H1 (cell line): ENCODE measurements around the gene LRRC26. TPM values are rescaled to one million over a fixed set of nuclear protein-coding genes. Genes with fewer than 3 reads are reported as not detected.

Source experiments
- CTCF ChIA-PET: fragments of 300-600 bp; sonication (Branson Sonifier 250); formaldehyde crosslinking; loops from one replicate; lab custom pipeline; 2021; ENCODE audit not compliant: partially characterized antibody; lab: Charles Lee
- POLR2A ChIA-PET: fragments of 300-600 bp; sonication (Branson Sonifier 250); formaldehyde crosslinking; loops from one replicate; lab custom pipeline; 2021; ENCODE audit warnings: inconsistent platforms; ENCODE audit not compliant: partially characterized antibody; lab: Charles Lee
- DNase-seq, 2 experiments: peaks; one replicate each; pipeline versions ENCODE4 v3.0.0 to v3.0.0-alpha.2; 2010 to 2022; ENCODE audit warnings: low spot score in 2 of 2, low read depth in 1 of 2, mixed read lengths in 1 of 2
- FAIRE-seq: peaks from 2 replicates; lab custom pipeline; 2011; peaks lifted over from hg19 to GRCh38; lab: Jason Lieb, UNC
- H2AFZ ChIP-seq: 2 replicates; pipeline ENCODE4 v1.8.1; 2012; ENCODE audit warnings: low read length, inconsistent platforms
- H2AK5ac ChIP-seq: 2 replicates; pipeline ENCODE4 v1.6.1; 2013; ENCODE audit warnings: low read depth, low read length
- H2BK120ac ChIP-seq: replicated peaks from 2 replicates; pipeline ENCODE3; 2013; ENCODE audit warnings: low read depth, low read length, inconsistent platforms
- H2BK12ac ChIP-seq: 2 replicates; pipeline ENCODE4 v1.6.1; 2013; ENCODE audit warnings: low read depth, low read length
- H2BK15ac ChIP-seq: 2 replicates; pipeline ENCODE4 v1.6.1; 2013; ENCODE audit warnings: low read length
- H2BK20ac ChIP-seq: 2 replicates; pipeline ENCODE4 v1.6.1; 2013; ENCODE audit warnings: low read length
- H2BK5ac ChIP-seq: 2 replicates; pipeline ENCODE4 v1.6.1; 2013; ENCODE audit warnings: low read depth, low read length
- H3K14ac ChIP-seq: 2 replicates; pipeline ENCODE4 v1.6.1; 2013; ENCODE audit warnings: inconsistent platforms; ENCODE audit not compliant: insufficient read length
- H3K18ac ChIP-seq: 2 replicates; pipeline ENCODE4 v1.6.1; 2013; ENCODE audit warnings: low read length; ENCODE audit errors: extremely low read depth
- H3K23ac ChIP-seq: 2 replicates; pipeline ENCODE4 v1.6.1; 2013; ENCODE audit warnings: inconsistent platforms; ENCODE audit not compliant: insufficient read length
- H3K23me2 ChIP-seq: 2 replicates; pipeline ENCODE4 v1.6.1; 2013; ENCODE audit warnings: low read depth, low read length
- H3K27ac ChIP-seq: 2 replicates; pipeline ENCODE4 v1.6.1; 2011; ENCODE audit warnings: low read depth, low read length, inconsistent platforms
- H3K27me3 ChIP-seq, 4 experiments: replicated peaks in 1 of 4; 1 replicate in 1 of 4; 2 replicates in 3 of 4; pipeline versions ENCODE4 v1.6.1 to v1.8.1; 2011 to 2013; ENCODE audit warnings: low read length in 3 of 4, mild to moderate bottlenecking in 3 of 4, inconsistent platforms in 2 of 4, mixed read lengths in 2 of 4, moderate library complexity in 1 of 4; ENCODE audit not compliant: control insufficient read depth in 3 of 4, insufficient read depth in 3 of 4; ENCODE audit errors: extremely low read depth in 1 of 4
- H3K36me3 ChIP-seq, 4 experiments: 2 replicates each; pipeline versions ENCODE4 v1.6.1 to v1.8.1; 2011 to 2013; ENCODE audit warnings: mild to moderate bottlenecking in 4 of 4, low read length in 3 of 4, moderate library complexity in 2 of 4, control low read depth in 1 of 4, inconsistent platforms in 1 of 4; ENCODE audit not compliant: insufficient read depth in 4 of 4, control insufficient read depth in 2 of 4
- H3K4ac ChIP-seq: replicated peaks from 2 replicates; pipeline ENCODE3; 2013; ENCODE audit warnings: low read length, low read depth, mixed read lengths, inconsistent platforms; ENCODE audit not compliant: insufficient read length
- H3K4me1 ChIP-seq, 4 experiments: replicated peaks in 1 of 4; 1 replicate in 1 of 4; 2 replicates in 3 of 4; pipeline versions ENCODE4 v1.6.1 to v1.8.1; 2011 to 2013; ENCODE audit warnings: low read length in 3 of 4, inconsistent platforms in 2 of 4, mixed read lengths in 1 of 4; ENCODE audit not compliant: insufficient read depth in 4 of 4, control insufficient read depth in 3 of 4
- H3K4me2 ChIP-seq, 2 experiments: 2 replicates each; pipeline versions ENCODE4 v1.6.1 to v1.8.1; 2011 to 2013; ENCODE audit warnings: low read depth in 2 of 2, low read length in 2 of 2, control low read depth in 1 of 2, inconsistent platforms in 1 of 2, mild to moderate bottlenecking in 1 of 2; ENCODE audit not compliant: insufficient read depth in 1 of 2
- H3K4me3 ChIP-seq, 4 experiments: fragments of 200-600, 300-600 bp in 1 of 4; sonication (generic), shearing (Covaris generic), sonication (Bioruptor Twin) in 1 of 4; 2 replicates each; pipeline versions ENCODE4 v1.5.1 to v1.8.1; 2011 to 2016; ENCODE audit warnings: low read length in 4 of 4, low read depth in 3 of 4, control low read depth in 2 of 4, inconsistent platforms in 2 of 4, mild to moderate bottlenecking in 2 of 4, mixed read lengths in 1 of 4, moderate library complexity in 1 of 4; ENCODE audit not compliant: insufficient read depth in 2 of 4; ENCODE audit errors: extremely low read depth in 1 of 4
- H3K56ac ChIP-seq: replicated peaks from 2 replicates; pipeline ENCODE3; 2013; ENCODE audit warnings: low read depth, mild to moderate bottlenecking, mixed read lengths, low read length, inconsistent platforms; ENCODE audit not compliant: insufficient read length
- H3K79me1 ChIP-seq: 2 replicates; pipeline ENCODE4 v1.6.1; 2013; ENCODE audit warnings: low read depth, low read length, control low read depth
- H3K79me2 ChIP-seq, 2 experiments: 2 replicates each; pipeline versions ENCODE4 v1.6.1 to v1.8.1; 2012 to 2013; ENCODE audit warnings: low read length in 2 of 2, mild to moderate bottlenecking in 2 of 2, inconsistent platforms in 1 of 2; ENCODE audit not compliant: insufficient read depth in 2 of 2, control insufficient read depth in 1 of 2
- H3K9ac ChIP-seq, 4 experiments: replicated peaks in 1 of 4; 1 replicate in 1 of 4; 2 replicates in 3 of 4; pipeline versions ENCODE4 v1.6.1 to v1.8.1; 2011 to 2013; ENCODE audit warnings: low read depth in 3 of 4, low read length in 3 of 4, control low read depth in 2 of 4, mild to moderate bottlenecking in 2 of 4, moderate library complexity in 2 of 4, inconsistent platforms in 1 of 4; ENCODE audit errors: extremely low read depth in 1 of 4
- H3K9me3 ChIP-seq, 2 experiments: 2 replicates each; pipeline versions ENCODE4 v1.6.1 to v1.8.1; 2012 to 2013; ENCODE audit warnings: mild to moderate bottlenecking in 2 of 2, moderate library complexity in 2 of 2, control low read depth in 1 of 2, inconsistent platforms in 1 of 2, low read depth in 1 of 2, low read length in 1 of 2, mixed read lengths in 1 of 2; ENCODE audit not compliant: insufficient read depth in 2 of 2
- H4K20me1 ChIP-seq, 2 experiments: replicated peaks in 1 of 2; 2 replicates each; pipeline versions ENCODE3 to v1.8.1; 2011 to 2013; ENCODE audit warnings: inconsistent platforms in 2 of 2, low read length in 2 of 2, mild to moderate bottlenecking in 1 of 2; ENCODE audit not compliant: insufficient read depth in 2 of 2, control insufficient read depth in 1 of 2
- H4K5ac ChIP-seq: 2 replicates; pipeline ENCODE4 v1.6.1; 2013; ENCODE audit warnings: low read length, low read depth, mixed read lengths, inconsistent platforms; ENCODE audit not compliant: insufficient read length
- H4K8ac ChIP-seq: 2 replicates; pipeline ENCODE4 v1.8.0; 2013; ENCODE audit warnings: mild to moderate bottlenecking, moderate library complexity, low read length, inconsistent platforms; ENCODE audit not compliant: insufficient read depth; ENCODE audit errors: extremely low read depth
- H4K91ac ChIP-seq: replicated peaks from 2 replicates; pipeline ENCODE3; 2013; ENCODE audit warnings: low read length, mixed read lengths, inconsistent platforms; ENCODE audit not compliant: insufficient read length
- CREB1 ChIP-seq: IDR thresholded peaks from 2 replicates; pipeline ENCODE4 v1.6.1; 2012; ENCODE audit warnings: inconsistent platforms
- EZH2 ChIP-seq: fragments of 200-600 bp; sonication (generic); IDR thresholded peaks from 2 replicates; pipeline ENCODE4 v1.7.1; 2012; ENCODE audit warnings: low read depth, mild to moderate bottlenecking, moderate library complexity, low read length, inconsistent platforms; ENCODE audit not compliant: severe bottlenecking
- NANOG ChIP-seq: IDR thresholded peaks from 2 replicates; pipeline ENCODE4 v1.6.1; 2011; ENCODE audit warnings: low read length, low read depth, mild to moderate bottlenecking, inconsistent platforms; ENCODE audit not compliant: insufficient read depth, poor library complexity, severe bottlenecking
- POLR2AphosphoS5 ChIP-seq: IDR thresholded peaks from 2 replicates; pipeline ENCODE4 v1.6.1; 2011; ENCODE audit warnings: low read depth, low read length
- RNF2 ChIP-seq: fragments of 200-900, 300-1000 bp; sonication (generic); IDR thresholded peaks from 2 replicates; pipeline ENCODE4 v1.7.1; 2016; ENCODE audit warnings: borderline replicate concordance, low read depth, mild to moderate bottlenecking, antibody characterized with exemption, low read length; ENCODE audit not compliant: poor library complexity, severe bottlenecking; ENCODE audit errors: missing control alignments
- SUZ12 ChIP-seq: fragments of 200-600 bp; sonication (generic); IDR thresholded peaks from 2 replicates; pipeline ENCODE4 v1.6.1; 2012; ENCODE audit warnings: mild to moderate bottlenecking, inconsistent platforms, low read length, moderate library complexity, mixed read lengths
- WGBS, 2 experiments: shearing (Covaris generic) in 1 of 2; methylation state at CpG; one replicate each; pipeline versions ENCODE4 v1.1.6 to v1.1.7; 2013 to 2015; ENCODE audit warnings: low lambda C conversion rate in 2 of 2, mixed read lengths in 2 of 2, inconsistent platforms in 1 of 2, low coverage in 1 of 2, missing lambda C conversion rate in 1 of 2; ENCODE audit not compliant: insufficient replicate concordance in 2 of 2, insufficient coverage in 1 of 2, insufficient read length in 1 of 2; ENCODE audit errors: extremely low coverage in 1 of 2, missing lambda C conversion rate in 1 of 2; 5-methylcytosine and 5-hydroxymethylcytosine counted together
- polyA plus RNA-seq, 7 experiments: library from polyadenylated mRNA; depleted of rRNA in 3 of 7; stranded (reverse) in 5 of 7; unstranded in 2 of 7; fragments of >200 nt in 5 of 7; fragments of 200-250 nt in 2 of 7; gene quantifications; 1 replicate in 5 of 7; 2 replicates in 1 of 7; 4 replicates in 1 of 7; pipeline versions ENCODE4 v1.2.1 to v1.2.3, GENCODE V29; 2011 to 2013; ENCODE audit warnings: missing spikeins in 2 of 7, mixed read lengths in 2 of 7
- total RNA-seq: library from RNA; stranded (reverse); fragmentation: NEBNext Ultra II Directional; extraction: Animal tissue kit (Norgen Biotek cat#: 25700); gene quantifications from 2 replicates; pipeline ENCODE4 v1.2.1, GENCODE V29; 2021
- TF ChIP-seq, protein P1 (sequence below): IDR thresholded peaks from 2 replicates; pipeline ENCODE4 v1.6.1; 2012; ENCODE audit warnings: inconsistent platforms
- TF ChIP-seq, protein P2 (sequence below): IDR thresholded peaks from 2 replicates; pipeline ENCODE4 v1.6.1; 2012; ENCODE audit warnings: inconsistent platforms

The LRRC26 gene
- total and polyA plus RNA-seq, 2 of the 8 experiments (the other 6 are each of a cell fraction or from before 2014, with no cell fraction given), result 0.34 to 0.85 TPM

DNA sequence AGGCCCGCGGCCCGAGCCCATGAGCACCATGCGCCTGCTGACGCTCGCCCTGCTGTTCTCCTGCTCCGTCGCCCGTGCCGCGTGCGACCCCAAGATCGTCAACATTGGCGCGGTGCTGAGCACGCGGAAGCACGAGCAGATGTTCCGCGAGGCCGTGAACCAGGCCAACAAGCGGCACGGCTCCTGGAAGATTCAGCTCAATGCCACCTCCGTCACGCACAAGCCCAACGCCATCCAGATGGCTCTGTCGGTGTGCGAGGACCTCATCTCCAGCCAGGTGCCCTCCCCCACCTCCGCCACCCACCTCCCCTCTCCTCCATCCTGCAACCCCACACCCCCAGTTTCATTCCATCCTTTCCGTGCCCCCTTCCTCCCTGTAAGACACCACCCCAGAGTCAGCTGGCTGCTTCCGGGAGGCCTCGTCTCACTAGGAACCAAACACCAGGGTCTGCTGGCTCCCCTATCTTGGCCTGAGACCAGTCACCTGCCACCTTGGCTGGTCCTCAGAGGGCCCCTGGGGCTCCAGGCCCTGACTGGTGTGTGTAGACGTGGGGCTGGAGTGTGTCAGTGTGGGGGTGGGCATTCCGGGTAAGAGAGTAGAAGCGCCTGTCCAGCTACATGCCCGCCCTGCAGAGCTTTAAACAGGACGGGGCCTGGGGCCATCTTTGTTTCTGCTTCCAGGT lies 30.2 kb downstream of the LRRC26 start:
- no peak overlapping the region for H3K27ac ChIP-seq
- no peak overlapping the region for H3K18ac ChIP-seq
- ChIA-PET POLR2A (interaction anchor here (0.6 to 2.4 kb wide), 5 partner anchors 10 to 101 kb away, joined by 3 to 6 read pairs (median 3); partner anchors contain the start of genes RNF208 and TUBB4B), CTCF (interaction anchor here (0.6 to 4.5 kb wide), 8 partner anchors 10 to 104 kb away, joined by 3 to 24 read pairs (median 8); partner anchors contain the start of gene RNF224)
- H2BK20ac ChIP-seq, result no peak overlapping the region
- no peak overlapping the region for H3K14ac ChIP-seq
- H4K5ac ChIP-seq, result no peak overlapping the region
- H3K9ac ChIP-seq, result no peak overlapping the region
- no peaks in the 10 kb centered on the region for H3K79me2 ChIP-seq
- no peak overlapping the region for H3K23ac ChIP-seq
- H3K4ac ChIP-seq, result no peak overlapping the region
- peak overlapping the region; percentile 61 to 85; a peak in 3 of 4 replicates for H3K4me2 ChIP-seq
- H4K8ac ChIP-seq, result peak overlapping the region; percentile 14; the same call in 1 of the 2 replicates
- H3K79me1 ChIP-seq, result 0 out of 2 replicates have a peak, but pooled peaks cover 2% of the 10 kb centered on the region
- DNase-seq (no peak), FAIRE-seq (no peak)
- WGBS, 2 experiments, result 38% methylated on average over 21 of the region's 37 CpGs; no CpG with 5 or more reads in 1 of the 2 experiments
- no peak overlapping the region for H2BK5ac ChIP-seq
- no peaks in the 10 kb centered on the region for H3K36me3 ChIP-seq
- no peak overlapping the region for H2BK15ac ChIP-seq
- no peak overlapping the region for H4K91ac ChIP-seq
- peaks cover 4% of the 10 kb centered on the region; the same call in 1 of the 2 replicates for H3K23me2 ChIP-seq
- H3K4me3 ChIP-seq, result no peak overlapping the region
- H3K27me3 ChIP-seq, result peaks cover 25 to 79% (median 72%) of the 10 kb centered on the region in 4 experiments
- H2AK5ac ChIP-seq, result no peak overlapping the region
- H4K20me1 ChIP-seq, result peaks cover 1 to 18% of the 10 kb centered on the region in 2 experiments
- H2BK120ac ChIP-seq, result no peak overlapping the region
- H2BK12ac ChIP-seq, result no peak overlapping the region
- H3K56ac ChIP-seq, result no peak overlapping the region
- H3K9me3 ChIP-seq, result no peaks in the 10 kb centered on the region
- H3K4me1 ChIP-seq, result peaks cover 0 to 14% (median 11%) of the 10 kb centered on the region in 4 experiments; a peak in 6 of 7 replicates
- no peak overlapping the region for H2AFZ ChIP-seq
- TF ChIP-seq POLR2AphosphoS5 (no peak), EZH2 (peak; percentile 62), SUZ12 (peak; percentile 53; the same call in 1 of the 2 replicates), CREB1 (0 out of 2 replicates have a peak, but pooled peaks have one; percentile 19), NANOG (no peak), RNF2 (peak; percentile 19)
- TF ChIP-seq, protein P1, sequence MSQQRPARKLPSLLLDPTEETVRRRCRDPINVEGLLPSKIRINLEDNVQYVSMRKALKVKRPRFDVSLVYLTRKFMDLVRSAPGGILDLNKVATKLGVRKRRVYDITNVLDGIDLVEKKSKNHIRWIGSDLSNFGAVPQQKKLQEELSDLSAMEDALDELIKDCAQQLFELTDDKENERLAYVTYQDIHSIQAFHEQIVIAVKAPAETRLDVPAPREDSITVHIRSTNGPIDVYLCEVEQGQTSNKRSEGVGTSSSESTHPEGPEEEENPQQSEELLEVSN, result peak; percentile 82
- TF ChIP-seq, protein P2, sequence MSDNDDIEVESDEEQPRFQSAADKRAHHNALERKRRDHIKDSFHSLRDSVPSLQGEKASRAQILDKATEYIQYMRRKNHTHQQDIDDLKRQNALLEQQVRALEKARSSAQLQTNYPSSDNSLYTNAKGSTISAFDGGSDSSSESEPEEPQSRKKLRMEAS, result peak; percentile 93
- TF ChIP-seq, all 59 proteins: peak for 6
